Measurements from ENCODE around the gene THAP4. TPM values are rescaled to one million over a fixed set of nuclear protein-coding genes. Genes with fewer than 3 reads are reported as not detected.

THAP4 gene
- total RNA-seq, 1 experiment from 2014 or later, result 71.2 TPM

DNA sequence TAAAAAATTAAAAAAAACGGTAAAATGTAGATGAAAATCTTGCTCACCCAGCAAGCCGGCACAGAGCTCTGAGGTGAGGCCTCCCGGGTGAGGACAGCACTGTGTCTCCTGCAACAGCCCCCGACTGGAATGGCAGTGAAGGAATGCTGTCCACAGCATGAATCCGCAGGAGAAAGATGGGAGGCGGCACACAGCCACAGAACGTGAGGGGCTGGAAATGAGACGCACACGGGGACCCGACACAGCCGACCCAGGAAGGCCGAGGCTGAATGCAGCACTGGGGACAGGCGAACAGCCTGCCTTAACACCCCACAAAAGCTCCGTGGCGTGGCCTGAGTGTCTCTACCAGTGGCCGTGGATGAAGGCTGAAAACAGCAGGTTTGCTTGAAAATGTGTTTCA is 43.7 kb downstream of the THAP4 start:
- Histone ChIP-seq H3K9me2 (ENCODE audit: insufficient read depth) (no peaks in the 10 kb centered on the region), H3K36me3 (ENCODE audit: control insufficient read depth in 1 of 2, insufficient read depth in 2 of 2, low read length in 2 of 2) (peaks cover 5 to 10% of the 10 kb centered on the region in 2 experiments; a peak in 3 of 4 replicates), H3K27ac (ENCODE audit: low read depth, low read length) (no peak overlapping the region), H3K9ac (ENCODE audit: low read length) (no peak overlapping the region), H3K79me2 (ENCODE audit: insufficient read depth, low read length) (no peaks in the 10 kb centered on the region; the same call in 1 of the 2 replicates), H4K20me1 (ENCODE audit: insufficient read depth) (no peaks in the 10 kb centered on the region), H3K4me2 (ENCODE audit: low read length) (no peak overlapping the region), H3K9me3 (ENCODE audit: control insufficient read depth in 1 of 2, insufficient read depth in 1 of 2, low read depth in 1 of 2, low read length in 2 of 2) (0 out of 4 replicates have a peak, but pooled peaks cover 0 to under 1% of the 10 kb centered on the region in 2 experiments), H2AFZ (ENCODE audit: low read depth, low read length, poor library complexity, severe bottlenecking) (no peak overlapping the region), H3K27me3 (ENCODE audit: insufficient read depth, low read length) (no peaks in the 10 kb centered on the region), H3K4me3 (replicated peaks in 1 of 2; ENCODE audit: low read depth in 1 of 2, low read length in 2 of 2) (no peak overlapping the region), H3K4me1 (ENCODE audit: control insufficient read depth in 1 of 2, insufficient read depth in 2 of 2, low read length in 2 of 2) (no peaks in the 10 kb centered on the region)
- DNase-seq (ENCODE audit: low read depth, low spot score) (no peak), ATAC-seq (no peak)
- RAD21 ChIA-PET (ENCODE audit: low non-redundant PET in 1 of 2, low total read pairs in 2 of 2, uncharacterized antibody in 2 of 2, unreplicated experiment in 2 of 2), result no interaction called here
- intact Hi-C loops (cut with micrococcal nuclease), result no loop called here
- no TSS peak for BruUV-seq (replicated peaks)
- POLR2A ChIA-PET, result no interaction called here
- no peak for TF ChIP-seq SP1 (IDR thresholded peaks at IDR 0.05; ENCODE audit: low read depth)
- no peak for TF ChIP-seq POLR2A (IDR thresholded peaks at IDR 0.05; ENCODE audit: borderline replicate concordance, extremely low read depth, insufficient read depth, insufficient read length)
- TF ChIP-seq, protein P1, sequence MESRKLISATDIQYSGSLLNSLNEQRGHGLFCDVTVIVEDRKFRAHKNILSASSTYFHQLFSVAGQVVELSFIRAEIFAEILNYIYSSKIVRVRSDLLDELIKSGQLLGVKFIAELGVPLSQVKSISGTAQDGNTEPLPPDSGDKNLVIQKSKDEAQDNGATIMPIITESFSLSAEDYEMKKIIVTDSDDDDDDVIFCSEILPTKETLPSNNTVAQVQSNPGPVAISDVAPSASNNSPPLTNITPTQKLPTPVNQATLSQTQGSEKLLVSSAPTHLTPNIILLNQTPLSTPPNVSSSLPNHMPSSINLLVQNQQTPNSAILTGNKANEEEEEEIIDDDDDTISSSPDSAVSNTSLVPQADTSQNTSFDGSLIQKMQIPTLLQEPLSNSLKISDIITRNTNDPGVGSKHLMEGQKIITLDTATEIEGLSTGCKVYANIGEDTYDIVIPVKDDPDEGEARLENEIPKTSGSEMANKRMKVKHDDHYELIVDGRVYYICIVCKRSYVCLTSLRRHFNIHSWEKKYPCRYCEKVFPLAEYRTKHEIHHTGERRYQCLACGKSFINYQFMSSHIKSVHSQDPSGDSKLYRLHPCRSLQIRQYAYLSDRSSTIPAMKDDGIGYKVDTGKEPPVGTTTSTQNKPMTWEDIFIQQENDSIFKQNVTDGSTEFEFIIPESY (IDR thresholded peaks at IDR 0.05; ENCODE audit: extremely low read depth, insufficient replicate concordance, low read length), result no peak
- TF ChIP-seq SIN3A (IDR thresholded peaks at IDR 0.05; ENCODE audit: low read depth), result no peak
- TF ChIP-seq SRF (IDR thresholded peaks at IDR 0.05; ENCODE audit: low read depth), result no peak
- TF ChIP-seq ELF1 (IDR thresholded peaks at IDR 0.05; ENCODE audit: borderline replicate concordance, low read depth), result no peak
- no peak for TF ChIP-seq CBX3 (IDR thresholded peaks at IDR 0.05; ENCODE audit: low read depth)
- TF ChIP-seq EGR1 (IDR thresholded peaks at IDR 0.05; ENCODE audit: low read depth), result no peak
- TF ChIP-seq, protein P2, sequence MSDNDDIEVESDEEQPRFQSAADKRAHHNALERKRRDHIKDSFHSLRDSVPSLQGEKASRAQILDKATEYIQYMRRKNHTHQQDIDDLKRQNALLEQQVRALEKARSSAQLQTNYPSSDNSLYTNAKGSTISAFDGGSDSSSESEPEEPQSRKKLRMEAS (IDR thresholded peaks at IDR 0.05), result no peak
- TF ChIP-seq EZH2phosphoT487 (IDR thresholded peaks at IDR 0.05; ENCODE audit: borderline replicate concordance), result no peak
- no peak for TF ChIP-seq JUND (IDR thresholded peaks at IDR 0.05)
- no peak for TF ChIP-seq CEBPB (IDR thresholded peaks at IDR 0.05; ENCODE audit: low read depth)
- CTCF ChIA-PET, result no interaction called here

All from HCT116 (cell line).